GM21390 (cell line): ENCODE measurements around the gene MARK4.

Experiments
- ATAC-seq: cut with Tn5 transposase; IDR thresholded peaks from one replicate; pipeline ENCODE4 v1.9.1; 2021; ENCODE audit not compliant: unreplicated experiment

MARK4 gene

GRCh38 chr19:45271098-45271734, 20.1 kb downstream of the MARK4 start:
- ATAC-seq: no peak

GRCh38 chr19:45271735-45272108, 20.7 kb downstream of the MARK4 start:
- ATAC-seq: no peak

GRCh38 chr19:45273521-45273855, 22.4 kb downstream of the MARK4 start:
- ATAC-seq: no peak

- ATAC-seq: no peak
Observed at GRCh38 chr19:45275370-45275971, 24.4 kb downstream of the MARK4 start.

- ATAC-seq: no peak
Observed at GRCh38 chr19:45276284-45276687, 25.2 kb downstream of the MARK4 start.

GRCh38 chr19:45278087-45278486, 27.0 kb downstream of the MARK4 start:
- ATAC-seq: no peak

GRCh38 chr19:45279587-45280192, 28.6 kb downstream of the MARK4 start:
- ATAC-seq: no peak

- ATAC-seq: no peak
Observed at GRCh38 chr19:45280471-45280961, 29.4 kb downstream of the MARK4 start.

GRCh38 chr19:45283443-45284033, 32.5 kb downstream of the MARK4 start:
- ATAC-seq: no peak

- ATAC-seq: no peak
Observed at GRCh38 chr19:45290381-45290931, 39.4 kb downstream of the MARK4 start.

GRCh38 chr19:45291834-45292233, 40.8 kb downstream of the MARK4 start:
- ATAC-seq: no peak

- no peak for ATAC-seq
Observed at GRCh38 chr19:45293682-45294081, 42.6 kb downstream of the MARK4 start.

- ATAC-seq: no peak
Observed at GRCh38 chr19:45294291-45295029, 43.4 kb downstream of the MARK4 start.

- no peak for ATAC-seq
Observed at GRCh38 chr19:45295873-45296272, 44.8 kb downstream of the MARK4 start.

- ATAC-seq: no peak
Observed at GRCh38 chr19:45296355-45296754, 45.3 kb downstream of the MARK4 start.

GRCh38 chr19:45297674-45298073, 46.6 kb downstream of the MARK4 start:
- no peak for ATAC-seq

GRCh38 chr19:45298264-45298663, 47.2 kb downstream of the MARK4 start:
- ATAC-seq: no peak

GRCh38 chr19:45299719-45300118, 48.6 kb downstream of the MARK4 start:
- no peak for ATAC-seq

GRCh38 chr19:45302416-45302815, 51.3 kb downstream of the MARK4 start:
- no peak for ATAC-seq

- ATAC-seq: no peak
Observed at GRCh38 chr19:45303269-45304060, 52.4 kb downstream of the MARK4 start.
